Epidermal melanocyte (primary cell): ENCODE results near the gene URB1.
"Not testable (repeated sequence)": the region's sequence is repeated elsewhere in the genome, so short reads cannot be mapped to it uniquely, and the experiment has no call there.

Source experiments
- DNase-seq: peaks from one replicate; pipeline ENCODE4 v3.0.0; 2011; ENCODE audit warnings: low spot score; ENCODE audit not compliant: insufficient read length

Gene URB1, protein sequence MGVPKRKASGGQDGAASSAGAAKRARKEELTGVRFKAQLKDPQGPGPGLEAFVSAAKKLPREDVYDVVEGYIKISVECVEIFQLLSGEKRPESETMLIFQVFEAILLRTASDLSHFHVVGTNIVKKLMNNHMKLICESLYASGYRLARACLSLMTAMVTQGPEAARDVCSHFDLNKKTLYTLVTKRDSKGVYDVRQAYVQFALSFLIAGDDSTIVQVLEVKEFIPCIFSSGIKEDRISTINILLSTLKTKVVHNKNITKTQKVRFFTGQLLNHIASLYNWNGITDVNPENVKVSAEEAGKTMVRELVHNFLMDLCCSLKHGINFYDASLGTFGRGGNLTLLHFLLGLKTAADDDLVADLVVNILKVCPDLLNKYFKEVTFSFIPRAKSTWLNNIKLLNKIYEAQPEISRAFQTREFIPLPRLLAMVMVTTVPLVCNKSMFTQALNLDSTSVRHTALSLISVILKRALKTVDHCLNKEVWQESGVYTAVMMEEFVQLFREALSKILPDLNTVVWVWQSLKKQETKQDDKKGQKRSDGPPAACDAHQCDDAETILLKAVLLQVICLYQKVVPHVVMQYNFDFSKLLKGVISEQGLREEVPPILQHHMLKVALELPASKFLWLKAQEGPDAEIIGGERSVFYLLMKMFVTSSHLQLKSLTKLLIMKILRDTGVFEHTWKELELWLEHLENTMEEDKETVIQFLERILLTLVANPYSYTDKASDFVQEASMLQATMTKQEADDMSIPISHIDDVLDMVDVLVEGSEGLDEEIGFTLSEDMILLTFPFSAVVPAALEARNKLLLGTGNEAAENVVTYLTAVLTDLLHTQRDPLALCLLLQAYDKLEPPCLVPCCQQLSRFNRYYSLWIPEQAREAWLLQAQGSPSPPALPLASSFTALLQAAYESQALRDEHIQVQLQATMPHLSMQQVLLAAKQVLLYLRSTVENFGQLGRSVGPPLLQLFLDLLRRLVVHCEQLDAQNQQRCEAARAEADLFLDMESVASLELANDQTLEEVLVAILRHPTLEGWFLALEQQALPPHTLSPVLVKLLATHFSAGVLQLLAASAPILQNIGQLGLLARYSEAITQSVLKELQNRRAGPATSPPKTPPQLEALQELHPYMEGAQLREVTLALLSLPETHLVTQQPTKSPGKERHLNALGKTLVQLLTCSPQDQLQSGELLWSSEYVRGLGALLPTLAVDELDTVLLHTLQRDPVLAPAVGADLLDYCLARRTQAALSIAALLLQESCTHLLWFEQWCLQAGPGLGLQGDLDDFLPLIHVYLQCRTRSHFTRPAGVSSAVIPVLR (N-terminal part only)

DNA sequence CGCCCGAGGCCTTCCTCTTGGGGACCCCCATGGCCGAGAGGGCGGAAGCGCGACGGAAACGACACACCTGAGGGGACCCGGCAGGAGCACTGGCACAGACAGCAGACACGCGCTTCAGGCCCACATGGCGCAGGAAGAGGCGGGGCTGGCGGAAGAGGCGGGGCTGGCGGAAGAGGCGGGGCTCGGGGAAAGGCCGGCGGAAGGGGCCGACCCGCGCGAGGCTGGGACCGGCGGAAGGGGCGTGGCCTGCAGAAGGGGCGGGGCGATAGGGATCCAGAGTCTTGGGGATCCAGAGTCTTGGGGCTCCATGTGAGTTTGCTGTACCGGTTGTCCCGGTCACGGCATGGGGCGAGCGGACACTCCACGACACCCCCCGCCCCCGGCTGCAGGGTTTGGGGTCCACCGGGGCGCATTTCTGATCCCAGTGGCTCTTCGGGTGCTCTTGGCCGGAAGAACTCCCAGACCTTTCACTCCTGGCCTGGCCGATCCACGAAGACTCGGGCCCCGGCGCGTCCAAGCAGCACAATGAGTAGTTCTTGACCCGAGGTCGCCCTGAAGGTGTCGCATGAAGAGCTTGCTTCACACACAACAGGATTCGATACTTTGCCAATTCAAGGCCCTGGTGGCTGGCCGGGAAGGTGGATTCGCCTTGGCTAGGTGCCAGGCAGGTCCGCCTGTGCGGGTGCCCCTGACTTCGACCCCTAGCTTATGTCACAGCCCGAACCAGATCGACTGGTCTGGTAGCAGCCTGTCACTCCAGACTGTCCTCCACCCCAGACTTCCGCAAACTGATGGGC is at the start of gene URB1:
Gene URB1 (minus strand): TSS at position 133 of the 797 bp plus-strand sequence. CDS start 102 bp downstream, at position 31.
- DNase-seq, result peak; percentile 66

DNA sequence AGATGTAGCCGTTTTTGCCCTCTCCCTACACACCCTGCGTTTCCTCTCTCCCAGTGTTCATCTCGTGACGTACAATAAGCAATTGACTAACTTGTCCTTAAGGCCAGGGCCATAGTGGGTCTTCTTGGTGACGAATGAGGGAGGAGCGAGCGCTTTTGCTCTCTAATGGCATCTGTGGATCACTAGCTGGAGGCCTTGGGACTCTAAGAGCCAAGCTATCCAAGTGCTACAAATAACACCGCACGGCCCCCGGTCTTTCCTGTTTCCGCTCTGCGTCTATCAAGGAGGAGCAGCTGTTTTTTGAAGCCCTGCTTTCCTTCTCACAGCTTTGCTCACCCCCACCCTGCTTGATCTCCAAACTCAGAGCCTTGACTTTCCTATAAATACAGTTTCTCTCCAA is 44.9 kb upstream of the URB1 start:
- DNase-seq, result no peak

DNA sequence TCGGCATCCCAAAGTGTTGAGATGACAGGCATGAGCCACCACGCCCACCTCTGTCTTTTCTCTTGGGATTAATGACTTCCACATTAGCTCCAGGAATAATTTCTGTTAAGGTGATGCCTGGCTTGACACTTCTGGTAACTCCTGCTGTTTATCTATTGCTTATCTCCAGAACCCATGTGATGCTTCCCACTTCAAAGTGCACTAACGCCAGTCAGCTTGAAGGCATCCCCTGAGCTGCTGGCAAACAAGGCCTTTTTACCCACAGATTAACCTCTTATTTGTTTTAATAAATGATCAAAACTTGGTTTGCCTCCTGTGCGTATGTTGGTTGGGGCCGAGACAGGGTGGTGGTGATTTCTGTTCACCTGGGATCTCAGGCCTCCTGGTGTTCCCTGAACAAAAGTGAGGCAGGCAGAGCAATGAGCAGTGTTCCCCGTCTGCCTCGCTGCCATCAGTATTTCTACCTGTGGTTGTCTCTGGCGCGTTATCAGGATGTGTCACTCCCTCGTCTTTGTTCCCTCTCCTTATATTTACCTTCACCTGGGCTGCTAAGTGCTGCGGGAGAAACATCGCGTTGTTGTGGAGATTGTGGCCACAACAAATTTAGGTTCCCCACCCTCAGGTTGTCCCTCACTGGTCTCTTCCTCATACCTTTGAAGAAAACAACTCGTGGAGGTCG is 40.3 kb upstream of the URB1 start:
- DNase-seq, result not testable (repeated sequence)

DNA sequence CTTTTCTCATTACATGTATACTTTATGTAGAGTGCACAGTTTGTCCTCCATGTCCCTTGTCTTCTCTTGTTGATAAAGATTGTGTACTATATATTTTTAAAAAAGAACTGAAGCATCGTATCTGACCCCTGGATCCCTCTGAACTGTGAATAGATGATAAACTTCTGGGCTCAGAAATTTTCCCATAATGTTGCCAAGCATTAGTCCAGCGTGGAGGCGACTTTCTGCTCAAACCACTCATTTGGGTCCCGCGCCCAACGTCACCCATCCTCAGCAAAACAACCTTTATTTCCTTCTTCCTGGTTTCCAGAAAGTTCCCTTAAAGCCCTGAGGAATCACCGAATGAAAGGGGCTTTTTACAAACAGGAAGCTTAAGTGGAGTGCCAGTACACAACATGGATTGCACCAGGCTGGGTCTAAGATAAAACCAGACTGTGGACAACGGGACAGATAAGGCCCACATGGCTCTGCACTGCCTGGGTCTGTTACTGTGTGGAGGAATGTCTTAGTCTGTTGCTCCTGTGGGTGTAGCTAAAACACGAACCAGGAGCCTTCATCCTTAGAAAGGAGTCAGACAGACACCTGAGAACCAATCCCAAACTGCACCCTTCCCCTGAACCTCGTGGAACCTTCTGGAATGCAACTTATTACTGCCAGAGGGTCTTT is 35.3 kb upstream of the URB1 start:
- DNase-seq, result no peak

DNA sequence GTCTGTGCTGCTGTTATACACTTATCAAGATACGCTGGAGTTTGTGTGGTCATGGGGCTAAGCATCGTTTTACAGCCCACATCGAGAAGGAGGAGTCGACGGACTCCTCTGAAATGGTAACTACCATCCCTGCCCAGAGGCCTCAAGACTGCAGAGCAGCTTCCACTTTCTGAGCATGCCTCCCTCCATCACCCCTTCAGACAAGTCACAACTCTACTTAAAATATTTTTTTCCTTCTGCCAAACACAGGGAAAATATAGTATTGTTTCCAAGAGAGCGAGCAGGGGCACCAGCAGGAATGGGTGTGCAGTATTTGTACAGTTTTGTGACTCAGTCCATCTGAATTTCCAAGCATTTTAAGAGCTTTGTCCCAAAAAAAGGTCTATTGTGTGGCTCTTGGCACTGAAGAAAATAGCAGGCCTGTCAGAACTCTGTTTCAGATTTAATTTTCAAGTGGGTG is 33.8 kb upstream of the URB1 start:
- DNase-seq, result no peak

DNA sequence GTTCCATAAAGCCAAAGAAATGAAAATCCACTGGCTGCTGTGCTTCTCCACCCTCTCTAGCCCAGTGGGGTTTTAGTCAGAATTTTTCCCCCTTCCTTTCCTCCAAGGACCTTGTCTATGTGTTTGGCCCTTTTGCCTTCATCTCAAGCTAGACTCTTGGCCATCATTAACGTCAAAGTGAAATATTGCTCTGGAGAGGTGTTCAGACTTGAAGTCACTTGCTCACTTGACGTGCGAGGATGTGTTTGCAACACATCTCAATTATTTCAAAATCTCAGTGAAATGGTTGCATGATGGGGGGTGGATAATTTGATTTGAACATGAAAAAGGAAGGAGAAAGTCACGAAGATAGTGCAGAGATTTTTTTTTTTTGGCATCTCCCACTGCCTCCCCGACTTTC is 33.3 kb upstream of the URB1 start:
- DNase-seq, result no peak

DNA sequence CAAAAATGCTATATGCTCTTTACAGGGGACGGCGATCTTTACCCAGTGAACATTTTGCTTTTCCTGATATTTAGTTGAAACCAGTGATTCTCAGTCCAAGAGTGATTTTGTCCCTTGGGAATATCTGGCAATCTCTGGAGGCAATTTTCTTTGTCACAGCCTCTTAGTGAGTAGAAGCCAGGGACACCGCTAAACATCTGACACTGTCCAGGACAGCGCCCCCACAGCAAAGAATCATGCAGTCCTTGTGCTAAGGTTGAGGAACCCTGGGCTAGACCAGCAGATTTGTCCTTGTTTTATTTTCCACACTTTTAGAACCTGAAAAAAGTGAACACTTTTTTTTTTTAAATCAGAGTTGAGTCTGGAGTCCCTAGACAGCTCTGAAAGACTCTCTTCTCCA is 32.8 kb upstream of the URB1 start:
- no peak for DNase-seq

DNA sequence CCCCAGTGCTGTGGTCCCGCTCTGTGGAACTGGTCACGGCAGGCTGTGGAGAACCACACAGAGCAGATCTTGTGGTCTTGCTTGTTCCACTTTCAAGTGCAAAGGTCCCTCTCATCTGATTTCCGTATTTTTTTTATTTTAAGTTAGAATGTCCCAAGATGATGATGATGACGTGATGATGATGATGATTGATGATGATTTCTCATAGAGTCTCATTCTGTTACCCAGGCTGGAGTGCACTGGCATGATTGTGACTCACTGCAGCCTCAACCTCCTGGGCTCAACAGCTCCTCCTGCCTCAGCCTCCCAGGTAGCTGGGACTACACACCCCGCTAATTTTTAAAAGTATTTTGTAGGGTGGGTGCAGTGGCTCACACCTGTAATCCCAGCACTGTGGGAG is 31.9 kb upstream of the URB1 start:
- DNase-seq, result no peak

DNA sequence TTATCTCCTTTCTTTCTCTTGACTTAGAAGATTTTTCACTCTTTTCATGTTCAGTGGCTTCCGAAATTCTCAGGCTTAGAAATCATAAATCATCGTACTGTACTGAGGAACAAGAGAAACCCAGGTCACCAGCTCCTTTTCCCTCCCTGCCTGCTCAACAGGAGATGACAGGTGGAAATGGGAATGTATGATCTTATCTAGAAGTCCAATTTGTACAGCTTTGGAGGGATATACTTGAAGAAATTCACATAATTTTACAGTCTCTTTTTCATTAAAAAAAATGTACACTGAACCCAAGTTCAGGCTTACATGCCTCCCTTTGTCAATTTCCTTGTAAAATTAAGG is 31.4 kb upstream of the URB1 start:
- DNase-seq, result no peak

DNA sequence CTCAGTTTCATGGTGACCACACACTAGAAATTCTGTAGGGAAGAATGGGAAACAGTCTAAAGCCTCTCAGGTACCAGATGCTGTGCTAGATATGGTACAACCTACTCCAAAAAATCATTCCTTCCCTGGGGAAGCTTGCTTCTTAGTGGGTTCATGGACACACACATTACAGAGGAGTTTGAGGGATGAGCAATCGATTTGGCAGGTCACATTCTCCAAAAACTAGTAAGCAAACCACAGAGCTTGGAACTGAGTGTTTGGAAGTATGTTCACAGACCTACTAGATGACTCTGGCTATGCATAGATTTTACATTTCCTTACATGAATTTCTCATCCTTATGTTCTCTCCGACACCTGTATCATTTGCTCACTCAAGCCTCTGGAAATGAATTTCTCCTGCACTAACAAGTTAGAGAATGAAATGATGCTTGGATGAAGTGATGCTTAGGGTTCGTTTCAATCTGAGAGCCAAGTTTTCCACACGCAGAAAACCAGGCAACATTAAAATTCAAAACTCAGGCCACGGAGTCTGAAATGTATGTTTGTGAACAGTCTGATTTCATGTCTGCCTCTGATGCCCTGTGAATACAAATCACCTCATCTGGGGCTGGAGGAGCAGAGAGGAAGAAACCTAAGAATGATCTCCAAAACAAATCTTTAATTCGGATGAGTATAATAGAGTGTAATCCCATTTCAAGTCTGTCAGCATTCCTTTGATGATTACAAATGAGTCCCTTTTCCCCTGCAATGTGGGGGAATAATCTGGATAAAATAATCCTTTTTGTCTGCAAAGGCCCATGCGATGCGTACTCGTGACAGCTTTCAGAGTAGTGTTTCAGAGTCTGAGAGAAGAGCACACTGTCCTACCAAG is 30.7 kb upstream of the URB1 start:
- no peak for DNase-seq

DNA sequence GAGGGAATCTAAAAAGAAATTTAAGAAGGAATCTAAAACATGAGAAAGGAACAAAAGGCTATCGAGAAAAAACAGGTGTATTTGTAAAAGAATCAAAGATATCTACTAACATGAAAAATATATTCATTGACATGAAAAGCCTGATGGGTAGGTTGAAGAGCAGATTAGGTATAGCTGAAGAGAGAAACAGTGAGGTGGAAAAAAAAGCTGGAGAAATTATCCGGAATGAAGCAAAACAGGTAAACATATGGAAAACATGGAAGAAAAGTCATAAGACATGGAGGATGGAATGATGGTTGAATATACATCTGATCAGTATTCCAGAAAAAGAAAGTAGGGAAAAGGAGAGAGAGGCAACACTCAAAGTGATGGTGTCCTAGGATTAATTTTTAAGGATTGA is 29.3 kb upstream of the URB1 start:
- DNase-seq, result no peak

DNA sequence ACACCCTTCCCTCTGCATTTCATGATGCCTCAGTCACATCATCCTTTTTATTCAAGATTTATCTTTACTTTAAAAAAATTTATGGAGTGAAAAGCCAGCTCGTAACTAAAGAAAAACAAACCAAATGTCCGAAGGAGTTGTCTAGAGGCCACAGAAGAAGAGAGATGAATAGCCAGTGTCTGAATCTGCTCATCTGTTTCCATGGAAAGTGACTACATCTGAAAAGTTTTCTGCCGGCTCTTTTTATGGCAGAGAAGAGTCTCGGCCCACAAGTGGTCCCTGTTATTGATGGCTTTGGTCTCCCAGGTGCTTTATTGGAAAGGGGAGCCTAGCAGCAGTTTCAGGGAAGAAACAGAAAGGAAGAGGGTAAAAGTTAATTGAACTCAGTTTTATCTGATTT is 25.3 kb upstream of the URB1 start:
- DNase-seq, result no peak

DNA sequence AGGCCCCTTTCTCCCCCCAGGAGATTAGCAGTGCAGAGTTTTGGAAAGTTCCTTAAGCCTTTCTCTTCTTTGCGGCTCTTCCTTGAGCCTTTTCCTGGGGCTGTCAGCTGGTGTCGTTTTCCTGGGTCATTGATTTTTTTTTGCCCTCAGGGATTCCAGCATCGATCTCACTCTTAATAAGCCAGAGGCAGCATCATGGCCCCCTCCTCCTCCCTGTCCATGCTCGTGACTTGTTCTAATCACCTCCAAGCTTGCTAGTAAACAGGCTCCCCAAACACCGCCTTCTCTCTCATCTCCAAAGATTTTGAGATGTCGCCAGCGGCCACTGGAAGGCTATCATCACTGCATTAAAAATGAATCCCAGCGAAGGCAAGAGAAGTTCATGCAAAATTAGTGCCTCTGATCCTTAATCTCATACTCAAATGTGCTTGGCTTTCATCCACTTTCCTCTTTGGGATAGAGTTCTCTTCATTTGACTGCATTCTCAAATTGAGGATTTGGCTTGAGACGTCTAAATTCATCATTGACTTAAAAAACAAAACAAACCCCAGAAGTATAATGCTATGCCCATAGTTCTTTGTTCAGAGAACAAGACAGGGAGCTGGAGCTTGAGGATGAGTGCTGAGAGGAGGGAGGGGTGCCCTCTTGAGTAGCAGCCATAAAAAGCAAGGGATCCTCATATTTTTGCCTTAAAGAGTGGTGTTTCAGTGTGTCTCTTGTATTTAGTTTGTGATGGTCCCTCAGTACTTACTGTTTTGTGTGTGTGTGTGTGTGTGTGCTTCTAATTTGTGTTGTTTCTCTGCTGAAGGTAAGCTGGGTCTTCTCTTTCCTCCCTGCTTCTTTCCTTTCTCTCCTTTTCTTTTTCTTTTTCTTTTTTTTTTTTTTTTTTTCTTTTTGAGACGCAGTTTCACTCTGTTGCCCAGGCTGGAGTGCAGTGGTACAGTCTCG is 22.9 kb upstream of the URB1 start:
- DNase-seq, result no peak

DNA sequence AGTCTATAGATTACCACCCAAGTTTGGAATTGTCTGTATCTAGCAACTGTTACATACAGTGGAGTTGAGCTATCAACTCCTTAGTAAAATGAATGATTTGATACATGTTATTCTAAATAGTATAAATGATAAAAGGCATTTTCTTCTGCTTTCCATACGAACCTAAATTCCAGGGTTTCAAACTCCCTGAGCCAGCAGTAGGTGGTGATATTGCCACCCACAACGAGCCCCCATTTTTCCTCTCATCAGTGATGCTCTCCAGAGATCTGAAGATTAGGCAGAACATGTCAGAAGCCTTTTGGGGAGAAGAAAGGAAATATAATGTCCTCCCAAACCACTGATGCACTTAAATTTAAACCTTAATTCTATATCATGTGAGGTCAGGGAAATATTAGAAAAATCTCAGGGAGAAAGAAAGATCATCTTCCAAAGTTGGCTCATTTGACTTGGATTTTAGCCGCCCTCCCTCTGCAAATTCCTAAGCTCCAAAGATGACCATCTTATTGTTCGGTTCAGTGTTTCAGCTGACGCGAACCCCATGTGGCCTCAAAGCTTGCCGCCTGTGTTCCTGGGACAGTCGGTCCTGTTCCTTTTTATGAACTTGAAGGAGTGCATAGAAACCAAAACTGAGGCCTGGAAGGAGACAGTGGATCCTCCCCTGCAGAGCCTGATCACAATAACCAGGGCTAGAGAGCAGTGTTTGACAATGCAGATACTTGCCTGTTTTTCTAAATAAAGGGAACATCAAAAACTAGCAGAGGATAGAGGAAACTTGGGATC is 22.0 kb upstream of the URB1 start:
- no peak for DNase-seq

DNA sequence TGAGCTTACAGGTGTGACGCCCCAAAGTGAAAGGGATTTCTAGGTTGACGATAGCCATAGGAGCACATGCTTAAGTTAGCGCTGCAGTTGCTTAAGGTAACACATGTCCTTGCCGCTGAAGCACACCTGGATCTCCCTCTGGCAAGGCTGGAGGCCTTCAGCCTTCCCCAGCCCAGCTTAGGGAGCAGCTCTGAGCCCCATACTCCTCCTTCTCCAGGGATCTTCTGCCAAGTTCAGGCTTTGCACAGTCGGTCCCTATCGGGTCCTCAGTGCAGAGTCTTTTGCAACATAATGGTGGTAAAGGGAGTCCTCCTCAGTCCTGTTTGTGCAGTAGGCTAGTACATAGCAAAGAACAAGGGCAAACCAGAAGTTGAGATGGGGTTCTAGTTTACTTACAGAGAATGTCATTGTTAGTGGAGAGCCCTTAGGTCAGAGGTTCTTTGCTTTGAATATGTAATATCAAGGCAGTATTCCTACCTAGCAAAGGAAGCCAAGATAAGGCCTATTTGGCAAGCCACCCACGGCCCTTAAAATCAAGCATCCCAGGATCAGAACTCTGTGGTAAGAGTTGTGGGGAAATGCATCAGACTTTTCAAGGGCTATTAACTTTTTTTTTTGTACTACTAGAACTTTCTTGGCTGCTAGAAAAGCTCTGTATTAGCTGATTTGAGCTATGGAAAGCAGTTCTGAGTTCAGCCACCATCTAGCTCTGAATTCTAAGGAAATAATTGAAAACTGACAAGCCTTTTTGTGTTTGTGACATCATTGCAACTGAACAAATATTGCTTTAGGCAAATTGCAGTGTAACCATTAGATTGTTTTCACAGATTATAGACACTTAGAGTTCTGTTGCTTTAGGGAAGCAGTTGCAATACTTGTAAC is 21.1 kb upstream of the URB1 start:
- DNase-seq, result no peak

DNA sequence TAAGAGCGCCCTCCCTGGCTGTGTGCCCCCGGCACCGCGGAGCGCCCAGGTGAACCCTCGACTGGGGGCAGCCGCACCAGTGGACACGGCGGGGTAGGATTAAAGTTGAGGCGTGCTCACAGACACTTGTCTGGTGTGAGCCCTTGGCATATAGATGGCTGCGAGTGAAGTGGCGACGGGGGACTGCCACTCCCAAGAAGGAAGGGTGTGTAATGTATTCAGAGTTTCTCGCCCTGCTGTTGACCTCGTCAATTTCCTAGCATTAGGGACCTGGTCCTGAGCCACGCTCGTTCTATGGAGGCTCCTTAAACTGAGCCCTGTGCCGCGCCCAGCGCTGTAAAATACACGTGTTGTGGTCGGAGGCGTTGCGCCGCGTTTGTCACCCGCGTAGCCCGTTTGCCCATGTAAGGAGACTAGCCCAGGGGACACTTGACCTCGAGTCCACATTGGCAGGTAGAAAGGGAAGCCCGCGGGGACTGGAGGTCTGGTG is 20.2 kb upstream of the URB1 start:
- no peak for DNase-seq
